H1 (cell line): ENCODE measurements around the gene MAGI2.

Experiments
- CEBPB ChIP-seq: IDR thresholded peaks from 2 replicates; pipeline ENCODE4 v1.6.1; 2012; ENCODE audit warnings: low read depth, low read length
- CTCF ChIP-seq, 3 experiments: IDR thresholded peaks; 1 replicate in 2 of 3; 2 replicates in 1 of 3; pipeline versions ENCODE4 v1.5.1 to v1.6.1; 2011; ENCODE audit warnings: low read length in 3 of 3, mild to moderate bottlenecking in 3 of 3, inconsistent platforms in 2 of 3, low read depth in 1 of 3, moderate library complexity in 1 of 3; ENCODE audit not compliant: insufficient read depth in 1 of 3; ENCODE audit errors: control extremely low read depth in 1 of 3
- USF2 ChIP-seq: IDR thresholded peaks from 2 replicates; pipeline ENCODE4 v1.6.1; 2011; ENCODE audit warnings: low read length, improper control_type of control experiment
- YY1 ChIP-seq: IDR thresholded peaks from 2 replicates; pipeline ENCODE4 v1.6.1; 2011; ENCODE audit warnings: low read depth, mild to moderate bottlenecking, low read length

DNA sequence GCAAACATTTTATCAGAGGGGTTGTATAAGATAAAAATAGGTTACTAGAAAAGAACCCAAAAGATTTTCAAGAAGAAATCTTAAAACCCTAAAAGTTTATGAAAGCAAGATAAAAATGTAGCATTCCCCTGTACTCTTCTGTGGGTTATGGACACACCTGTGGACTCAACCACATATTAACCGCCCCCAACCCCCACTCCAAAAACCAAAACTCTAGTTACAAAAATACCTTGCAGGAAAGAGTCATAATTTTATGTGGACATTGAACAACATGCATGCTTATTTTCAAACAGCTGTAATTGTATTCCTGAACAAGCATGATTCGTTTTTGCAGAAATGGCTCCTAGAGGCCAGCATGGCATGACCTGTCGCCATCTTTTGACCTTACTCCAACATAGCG, 1188.0 kb downstream of the MAGI2 start:
- TF ChIP-seq CEBPB (no peak), CTCF (IDR thresholded peaks at IDR 0.05; ENCODE audit: control extremely low read depth in 1 of 3, insufficient read depth in 1 of 3, low read depth in 1 of 3, low read length in 3 of 3) (no peak), YY1 (no peak), USF2 (no peak)
